Activated CD8-positive, alpha-beta memory T cell treated with anti-CD3 and anti-CD28 coated beads, Interleukin-2, amount 50 U/mL, for 1 hour (primary cell): ENCODE results near the gene MARCHF3.
"Not testable (repeated sequence)": the region's sequence is repeated elsewhere in the genome, so short reads cannot be mapped to it uniquely, and the experiment has no call there.

Experiments
- DNase-seq: peaks from one replicate; pipeline ENCODE4 v3.0.0-alpha.2; 2020; ENCODE audit errors: extremely low read depth

The MARCHF3 gene

GRCh38 chr5:126875303-126875785 is 155.0 kb downstream of the MARCHF3 start:
- DNase-seq, result no peak

DNA sequence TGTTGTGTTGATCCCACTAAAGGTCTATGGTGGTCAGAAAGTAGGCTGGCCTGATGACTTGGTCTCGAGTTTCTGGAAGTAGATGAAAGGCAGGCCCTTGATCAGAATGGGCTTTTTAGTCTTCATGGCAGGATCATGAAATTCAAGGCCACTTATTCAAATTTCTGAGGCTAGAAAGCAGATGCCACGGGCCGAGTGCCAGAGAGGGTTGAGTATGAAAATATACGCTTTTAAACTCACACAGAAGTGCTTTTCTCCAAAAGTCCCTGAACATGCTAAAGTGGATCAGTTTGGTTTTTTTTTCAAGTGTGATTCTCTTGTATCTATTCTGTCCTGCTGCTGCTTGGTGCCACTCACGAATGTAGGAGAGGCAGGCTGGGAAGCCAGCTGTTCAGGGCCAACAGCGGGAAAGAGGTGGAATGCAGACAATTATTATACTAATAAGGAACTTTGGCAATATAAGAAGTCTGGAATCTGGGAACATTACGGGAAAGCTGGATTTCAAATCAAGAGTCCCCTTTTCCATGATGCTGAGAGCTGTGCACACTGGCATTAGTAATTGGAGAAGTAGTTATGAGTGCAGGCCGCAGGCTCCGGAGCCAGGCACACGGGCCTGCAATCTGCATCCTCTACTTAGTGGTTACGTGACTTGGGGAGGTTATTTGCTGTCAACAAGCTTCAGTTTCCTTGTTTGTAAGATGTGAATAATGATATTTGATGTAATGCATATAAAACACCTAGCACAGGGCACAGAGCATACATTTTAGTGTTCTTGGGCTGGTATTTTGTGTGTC is 157.6 kb downstream of the MARCHF3 start:
- no peak for DNase-seq

GRCh38 chr5:126871441-126871840 is 158.9 kb downstream of the MARCHF3 start:
- no peak for DNase-seq

DNA sequence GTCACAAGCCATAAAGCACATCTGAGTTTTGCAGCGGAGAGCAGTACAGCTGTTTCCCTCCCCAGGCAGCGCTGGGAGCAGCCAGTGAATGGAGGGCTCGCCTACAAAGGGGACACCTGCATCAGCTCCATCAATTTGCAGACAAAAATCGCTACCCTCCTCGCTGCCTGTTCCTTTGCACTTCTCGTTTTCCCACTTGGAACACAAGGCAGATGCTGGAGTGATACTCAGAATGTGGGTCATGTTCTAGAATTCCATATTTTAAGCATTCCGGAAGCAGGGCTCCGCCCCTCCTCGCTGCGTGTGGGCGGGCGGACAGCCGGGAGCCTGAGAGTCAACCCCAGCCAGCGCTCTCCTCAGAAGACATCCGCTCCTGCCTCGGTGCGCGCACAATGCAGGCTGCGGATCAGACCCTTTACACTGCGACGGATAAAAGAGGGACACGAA is 161.3 kb downstream of the MARCHF3 start:
- no peak for DNase-seq

DNA sequence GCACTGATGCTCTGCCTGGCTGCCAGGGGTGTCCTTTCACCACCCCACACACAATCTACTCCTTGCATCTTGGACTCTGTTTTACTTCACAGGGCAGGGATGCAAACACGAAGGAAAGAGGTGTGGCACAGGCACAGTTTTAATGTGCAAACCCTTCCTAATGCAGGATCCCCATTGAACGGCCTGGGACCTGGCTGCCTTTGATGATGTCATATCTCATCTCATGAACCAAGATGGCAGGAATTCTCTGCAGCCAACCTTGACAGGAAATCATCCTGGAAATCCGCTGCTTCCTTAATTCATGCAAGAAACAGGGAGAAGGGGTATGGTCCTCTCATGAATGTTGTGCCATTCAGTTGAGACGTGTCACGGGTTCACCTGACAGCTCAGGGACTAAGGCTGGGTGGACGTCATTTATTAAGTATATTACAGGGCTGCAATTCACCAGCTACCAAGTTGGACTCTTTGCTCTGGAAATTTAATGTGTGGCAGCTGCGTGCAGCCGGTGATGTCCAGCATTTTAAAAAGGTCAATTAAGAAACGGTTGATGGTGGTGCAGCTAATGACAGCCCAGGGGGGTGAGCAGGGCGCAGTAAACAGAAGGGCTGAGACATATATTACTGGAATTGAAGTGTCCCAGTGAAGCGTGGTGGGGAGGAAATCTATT is 161.9 kb downstream of the MARCHF3 start:
- no peak for DNase-seq

- no peak for DNase-seq
These were observed 163.3 kb downstream of the MARCHF3 start for GRCh38 chr5:126866851-126867636.

DNA sequence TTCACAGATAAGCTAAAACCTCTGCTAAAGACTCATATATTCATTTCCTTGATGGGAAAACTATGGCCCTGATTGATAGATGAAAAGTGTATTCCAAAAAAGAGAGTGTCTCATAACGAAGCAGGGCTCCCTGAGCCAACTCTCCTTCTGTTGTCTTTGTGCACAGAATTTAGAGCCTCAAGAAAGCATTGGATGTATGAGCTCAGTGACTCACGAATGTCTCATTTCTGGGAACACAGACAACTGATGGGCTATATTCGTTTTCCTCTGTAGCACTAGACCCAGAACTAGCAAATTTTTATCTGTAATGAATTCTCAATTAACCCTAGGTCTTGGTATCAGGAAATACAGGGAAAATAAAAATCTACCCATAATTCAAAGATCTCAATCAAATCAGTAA is 165.1 kb downstream of the MARCHF3 start:
- no peak for DNase-seq

DNA sequence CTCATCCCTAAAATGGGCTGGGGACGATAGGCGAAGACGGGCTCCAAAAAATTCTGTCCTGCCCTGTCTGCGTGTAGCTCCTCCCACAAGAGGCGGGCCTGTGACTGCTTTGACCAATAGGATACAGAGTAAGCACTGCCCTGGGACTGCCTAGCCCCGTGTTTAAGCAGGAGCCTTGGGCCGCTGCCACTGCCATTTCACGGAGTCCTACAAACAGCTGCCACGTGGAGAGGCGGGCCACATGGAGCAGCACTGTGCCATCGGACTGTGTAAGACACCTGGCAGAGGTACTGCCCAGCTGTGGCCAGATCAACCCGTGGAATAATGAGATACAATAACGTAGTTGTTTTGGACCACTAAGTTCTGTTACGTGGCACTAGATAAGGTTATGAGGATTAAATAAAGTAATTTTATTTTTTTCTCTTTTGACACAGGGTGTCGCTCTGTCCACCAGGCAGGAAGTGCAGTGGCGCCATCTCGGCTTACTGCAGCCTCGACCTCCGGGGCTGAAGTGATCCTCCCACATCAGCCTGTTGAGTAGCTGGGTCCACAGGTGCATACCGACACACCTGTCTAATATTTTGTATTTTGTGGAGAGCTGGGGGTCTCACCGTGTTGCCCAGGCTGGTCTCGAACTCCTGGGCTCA is 166.2 kb downstream of the MARCHF3 start:
- DNase-seq, result no peak

DNA sequence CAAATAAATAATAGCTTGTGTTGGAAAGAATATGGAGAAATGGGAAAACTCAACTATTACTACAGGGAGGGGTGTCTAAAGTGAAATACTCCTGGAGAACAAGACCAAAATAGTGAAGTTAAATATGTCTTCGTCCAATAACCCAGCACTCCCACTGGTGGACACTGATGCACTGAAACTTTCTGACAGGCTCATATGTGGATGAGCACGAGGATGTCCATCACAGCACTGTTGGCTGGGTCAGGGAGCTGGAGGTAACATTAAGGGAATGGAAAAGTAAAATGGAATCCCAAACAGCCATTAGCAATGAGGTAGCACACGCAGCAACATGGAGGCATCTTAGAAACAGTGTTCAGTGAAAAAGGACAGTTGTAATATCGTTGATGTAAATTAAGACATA is 167.0 kb downstream of the MARCHF3 start:
- DNase-seq, result no peak

DNA sequence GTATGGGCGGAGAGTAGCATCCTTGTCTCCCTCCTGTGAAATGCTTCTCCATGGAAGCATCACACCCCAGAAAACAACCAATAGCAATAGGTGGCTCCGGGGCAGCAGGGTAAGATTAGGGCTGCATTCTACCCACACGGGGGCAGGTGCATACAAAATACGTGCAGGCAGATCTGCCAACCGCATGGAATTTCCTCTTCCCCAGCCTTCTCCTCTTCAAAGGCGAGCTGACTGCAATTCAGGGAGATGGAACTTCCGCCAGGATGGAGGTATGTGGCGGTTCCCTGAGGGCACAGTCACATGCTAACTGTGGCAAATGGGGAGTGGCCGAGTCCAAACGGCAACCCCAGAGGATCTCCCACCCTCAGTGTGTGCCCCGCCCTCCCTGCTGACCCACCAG is 171.9 kb downstream of the MARCHF3 start:
- DNase-seq, result no peak

DNA sequence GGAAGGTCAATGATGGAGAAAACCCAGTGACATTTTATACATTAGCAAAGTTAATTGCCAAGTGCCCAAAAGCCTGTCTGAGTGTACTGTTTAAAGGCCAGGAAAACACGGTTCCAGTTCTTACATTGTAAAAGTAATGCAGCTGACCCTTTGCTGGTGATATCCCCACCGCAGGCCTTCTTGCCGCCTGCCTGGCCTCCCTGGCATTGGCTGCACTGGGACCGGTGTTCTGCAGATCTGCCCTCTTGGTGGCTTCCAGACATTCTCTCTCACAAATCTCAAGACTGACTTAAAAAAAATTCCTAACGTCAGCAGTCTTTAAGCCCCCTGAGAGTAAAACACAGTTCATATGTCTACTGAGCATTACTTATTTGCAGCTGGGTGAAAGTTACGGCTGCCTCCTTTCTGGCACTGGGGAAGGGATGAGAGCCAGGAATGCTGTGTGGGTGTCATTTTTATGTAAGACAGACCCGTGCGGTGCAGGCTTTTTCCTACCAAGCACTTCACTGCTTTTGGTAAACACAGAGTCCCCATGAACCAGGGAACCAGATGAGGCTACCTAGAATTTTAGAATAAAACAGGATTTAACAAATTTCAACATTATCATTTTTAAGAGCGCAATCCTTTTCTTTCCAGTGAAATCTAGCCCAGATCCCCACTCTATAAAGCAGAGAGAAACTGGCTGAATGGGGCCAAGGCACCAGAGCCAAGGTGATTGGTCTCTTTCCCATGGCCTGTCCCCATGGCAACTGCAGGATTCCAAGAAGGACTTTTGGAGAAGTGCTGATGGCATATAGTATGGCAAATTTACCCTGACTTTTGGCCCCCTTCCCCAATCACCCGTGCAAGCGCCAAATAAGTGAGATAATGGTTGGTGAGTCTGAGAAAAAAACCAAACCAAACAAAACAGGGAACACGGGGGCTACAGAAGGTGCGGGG is 172.6 kb downstream of the MARCHF3 start:
- DNase-seq, result no peak

- no peak for DNase-seq
These were observed 175.1 kb downstream of the MARCHF3 start for GRCh38 chr5:126855266-126855665.

GRCh38 chr5:126854526-126855110 is 175.7 kb downstream of the MARCHF3 start:
- DNase-seq, result no peak

DNA sequence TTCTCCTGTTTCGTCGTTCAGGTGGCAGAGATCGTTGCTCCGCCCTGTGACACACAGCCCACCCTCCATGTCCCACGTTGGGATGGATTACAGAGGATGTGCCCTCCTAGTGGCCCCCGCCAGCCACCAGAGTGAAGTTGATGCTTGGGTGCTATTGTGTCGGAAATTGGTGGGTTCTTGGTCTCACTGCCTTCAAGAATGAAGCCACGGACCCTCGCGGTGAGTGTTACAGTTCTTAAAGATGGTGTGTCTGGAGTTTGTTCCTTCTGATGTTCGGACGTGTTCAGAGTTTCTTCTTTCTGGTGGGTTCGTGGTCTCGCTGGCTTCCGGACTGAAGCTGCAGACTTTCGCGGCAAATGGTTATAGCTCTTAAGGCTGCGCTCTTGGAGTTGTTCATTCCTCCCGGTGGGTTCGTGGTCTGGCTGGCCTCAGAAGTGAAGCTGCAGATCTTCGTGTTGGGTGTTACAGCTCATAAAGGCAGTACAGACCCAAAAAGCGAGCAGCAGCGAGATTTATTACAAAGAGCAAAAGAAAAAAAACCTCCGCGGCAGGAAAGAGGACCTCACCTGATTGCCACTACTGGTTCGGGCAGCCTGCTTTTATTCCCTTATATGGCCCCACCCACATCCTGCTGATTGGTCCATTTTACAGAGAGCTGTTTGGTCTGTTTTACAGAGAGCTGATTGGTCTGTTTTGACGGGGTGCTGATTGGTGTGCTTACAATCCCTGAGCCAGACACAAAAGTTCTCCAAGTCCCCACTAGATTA is 176.6 kb downstream of the MARCHF3 start:
- not testable (repeated sequence) for DNase-seq

GRCh38 chr5:126852841-126853271 is 177.5 kb downstream of the MARCHF3 start:
- no peak for DNase-seq

- no peak for DNase-seq
These were observed 178.2 kb downstream of the MARCHF3 start for GRCh38 chr5:126852091-126852571.

- DNase-seq, result no peak
These were observed 178.8 kb downstream of the MARCHF3 start for GRCh38 chr5:126851501-126852011.

DNA sequence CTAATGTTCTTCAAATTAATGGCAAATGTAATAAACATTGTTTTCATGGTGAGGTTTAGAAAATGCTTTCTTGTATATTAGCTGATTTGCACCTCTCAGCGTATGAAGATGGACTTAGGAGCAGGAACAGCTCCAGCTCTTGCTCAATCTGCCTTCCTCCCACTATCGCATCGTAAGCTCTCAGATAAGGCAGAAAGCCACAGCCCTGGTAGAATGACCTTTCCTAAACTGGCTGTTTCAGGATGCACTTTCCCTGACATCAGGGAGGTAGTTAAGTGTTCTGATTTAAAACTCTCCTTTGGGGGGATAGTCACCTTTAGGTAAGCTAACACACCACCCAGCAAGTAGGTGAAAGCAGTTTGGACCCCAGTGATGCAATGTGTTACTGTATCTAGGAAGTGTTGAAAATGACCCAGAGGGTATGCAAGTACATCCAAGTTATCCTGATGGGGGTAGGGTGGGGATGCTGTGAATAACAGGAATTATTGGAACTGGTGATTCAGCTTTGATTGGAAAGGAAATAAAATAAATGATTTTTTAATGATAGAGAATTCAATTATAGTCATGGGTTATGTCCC is 181.2 kb downstream of the MARCHF3 start:
- DNase-seq, result no peak

GRCh38 chr5:126848253-126848652 is 182.1 kb downstream of the MARCHF3 start:
- no peak for DNase-seq
